Neuronal stem cell (in vitro differentiated cells): ENCODE measurements around the gene KCNAB1.

Source experiments
- DNase-seq: peaks from one replicate; pipeline ENCODE4 v3.0.0-alpha.2; 2013; ENCODE audit warnings: low spot score
- H2AFZ ChIP-seq: one replicate; pipeline ENCODE4 v1.6.1; 2013; ENCODE audit warnings: mild to moderate bottlenecking, low read length, inconsistent platforms
- H2AK5ac ChIP-seq: 2 replicates; pipeline ENCODE4 v1.6.1; 2013; ENCODE audit warnings: low read depth, mild to moderate bottlenecking, inconsistent platforms, low read length, moderate library complexity, mixed read lengths
- H2BK120ac ChIP-seq: 2 replicates; pipeline ENCODE4 v1.6.1; 2013; ENCODE audit warnings: low read depth, mild to moderate bottlenecking, inconsistent platforms, low read length, moderate library complexity, mixed read lengths
- H2BK12ac ChIP-seq: one replicate; pipeline ENCODE4 v1.6.1; 2013; ENCODE audit warnings: low read length, inconsistent platforms
- H2BK15ac ChIP-seq: 2 replicates; pipeline ENCODE4 v1.6.1; 2013; ENCODE audit warnings: mild to moderate bottlenecking, low read length, inconsistent platforms, mixed read lengths
- H2BK5ac ChIP-seq: one replicate; pipeline ENCODE4 v1.6.1; 2013; ENCODE audit warnings: inconsistent platforms, mild to moderate bottlenecking, low read length, moderate library complexity
- H3K14ac ChIP-seq: one replicate; pipeline ENCODE4 v1.6.1; 2013; ENCODE audit warnings: low read length, inconsistent platforms
- H3K18ac ChIP-seq: 2 replicates; pipeline ENCODE4 v1.6.1; 2013; ENCODE audit warnings: low read length, inconsistent platforms
- H3K23ac ChIP-seq: 2 replicates; pipeline ENCODE4 v1.6.1; 2013; ENCODE audit warnings: low read depth, mild to moderate bottlenecking, mixed read lengths, low read length, inconsistent platforms; ENCODE audit not compliant: poor library complexity
- H3K27ac ChIP-seq: replicated peaks from 3 replicates; pipeline ENCODE4 v1.5.1; 2013; ENCODE audit warnings: low read length, inconsistent platforms
- H3K27me3 ChIP-seq, 3 experiments: 2 replicates each; pipeline ENCODE4 v1.6.1; 2013; ENCODE audit warnings: low read length in 3 of 3, mild to moderate bottlenecking in 2 of 3, inconsistent platforms in 1 of 3, low read depth in 1 of 3, mixed read lengths in 1 of 3, moderate library complexity in 1 of 3; ENCODE audit not compliant: control insufficient read depth in 3 of 3, insufficient read depth in 3 of 3
- H3K36me3 ChIP-seq, 2 donors: replicated peaks in 1 of 2; 2 replicates each; pipeline ENCODE4 v1.6.1; 2013; ENCODE audit warnings: low read length in 2 of 2; ENCODE audit not compliant: control insufficient read depth in 2 of 2, insufficient read depth in 2 of 2
- H3K4ac ChIP-seq: 2 replicates; pipeline ENCODE4 v1.6.1; 2013; ENCODE audit warnings: inconsistent platforms, mild to moderate bottlenecking, low read length, moderate library complexity
- H3K4me1 ChIP-seq, 2 donors: 1 replicate in 1 of 2; 2 replicates in 1 of 2; pipeline ENCODE4 v1.6.1; 2013; ENCODE audit warnings: low read length in 2 of 2, low read depth in 1 of 2; ENCODE audit not compliant: control insufficient read depth in 2 of 2, insufficient read depth in 1 of 2
- H3K4me2 ChIP-seq: one replicate; pipeline ENCODE4 v1.6.1; 2013; ENCODE audit warnings: mild to moderate bottlenecking, low read length, inconsistent platforms; ENCODE audit not compliant: insufficient read depth, poor library complexity, severe bottlenecking
- H3K4me3 ChIP-seq, 2 donors: 2 replicates each; pipeline ENCODE4 v1.5.1; 2013; ENCODE audit warnings: low read length in 2 of 2, mild to moderate bottlenecking in 2 of 2, inconsistent platforms in 1 of 2, moderate library complexity in 1 of 2
- H3K79me1 ChIP-seq: one replicate; pipeline ENCODE4 v1.6.1; 2013; ENCODE audit warnings: low read depth, mild to moderate bottlenecking, inconsistent platforms, low read length, moderate library complexity
- H3K9ac ChIP-seq: one replicate; pipeline ENCODE4 v1.6.1; 2013; ENCODE audit warnings: mild to moderate bottlenecking, low read depth, low read length, inconsistent platforms; ENCODE audit not compliant: poor library complexity
- H3K9me3 ChIP-seq, 2 donors: replicated peaks in 1 of 2; 2 replicates each; pipeline versions ENCODE3 to v1.6.1; 2013; ENCODE audit warnings: low read length in 2 of 2, mild to moderate bottlenecking in 2 of 2, inconsistent platforms in 1 of 2, low read depth in 1 of 2, mixed read lengths in 1 of 2, moderate library complexity in 1 of 2; ENCODE audit not compliant: control insufficient read depth in 2 of 2, insufficient read depth in 1 of 2
- H4K8ac ChIP-seq: one replicate; pipeline ENCODE4 v1.6.1; 2013; ENCODE audit warnings: low read depth, mild to moderate bottlenecking, inconsistent platforms, low read length, moderate library complexity
- H4K91ac ChIP-seq: one replicate; pipeline ENCODE4 v1.6.1; 2013; ENCODE audit warnings: low read length, low read depth, mild to moderate bottlenecking, inconsistent platforms; ENCODE audit not compliant: poor library complexity
- WGBS, 2 donors: extraction: QIAGEN DNeasy Blood & Tissue Kit; methylation state at CpG; one replicate each; pipeline ENCODE4 v1.1.7; 2013; ENCODE audit warnings: missing lambda C conversion rate in 2 of 2, mixed read lengths in 1 of 2; ENCODE audit not compliant: insufficient read length in 2 of 2, insufficient replicate concordance in 1 of 2; ENCODE audit errors: extremely low coverage in 2 of 2; 5-methylcytosine and 5-hydroxymethylcytosine counted together

Gene KCNAB1

GRCh38 chr3:156158656-156159295 lies 38.4 kb downstream of the KCNAB1 start:
- Histone ChIP-seq H3K4me2 (no peak overlapping the region), H3K36me3 (no peaks in the 10 kb centered on the region), H4K91ac (no peak overlapping the region), H3K27me3 (no peaks in the 10 kb centered on the region), H3K9ac (no peak overlapping the region), H4K8ac (no peak overlapping the region), H3K4me1 (peaks cover 0 to 2% of the 10 kb centered on the region in 2 donors), H3K9me3 (no peaks in the 10 kb centered on the region), H2BK12ac (no peak overlapping the region), H3K23ac (no peak overlapping the region), H3K4ac (no peak overlapping the region), H2AFZ (no peak overlapping the region), H2AK5ac (no peak overlapping the region), H2BK15ac (no peak overlapping the region), H3K14ac (no peak overlapping the region), H3K4me3 (no peak overlapping the region), H3K18ac (no peak overlapping the region), H2BK5ac (no peak overlapping the region), H2BK120ac (no peak overlapping the region), H3K27ac (no peak overlapping the region), H3K79me1 (no peaks in the 10 kb centered on the region)
- DNase-seq: no peak
- WGBS, 2 donors: no CpG with 5 or more reads among the region's 3 CpGs

DNA sequence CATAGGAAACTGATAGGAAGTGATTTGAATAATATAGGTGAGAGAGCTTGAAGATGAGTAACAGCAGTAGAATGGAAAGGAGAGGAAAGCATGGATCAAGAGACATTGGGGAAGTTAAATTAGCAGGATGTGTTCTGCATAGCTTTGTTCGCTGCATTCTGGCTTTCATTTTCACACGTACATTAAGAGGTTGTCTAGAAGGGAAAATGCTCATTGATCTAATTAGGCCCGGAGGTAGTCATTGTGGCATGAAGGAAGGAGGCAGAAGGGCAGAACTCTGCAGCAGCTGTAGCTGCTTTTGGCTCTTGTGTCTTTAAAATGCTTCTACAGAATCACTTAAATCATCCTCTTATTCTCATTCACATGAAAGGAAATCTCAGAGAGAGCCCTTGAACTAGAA lies 40.3 kb downstream of the KCNAB1 start:
- no CpG with 5 or more reads among the region's 3 CpGs for WGBS, 2 donors
- Histone ChIP-seq H3K27ac (no peak overlapping the region), H3K9ac (no peak overlapping the region)

DNA sequence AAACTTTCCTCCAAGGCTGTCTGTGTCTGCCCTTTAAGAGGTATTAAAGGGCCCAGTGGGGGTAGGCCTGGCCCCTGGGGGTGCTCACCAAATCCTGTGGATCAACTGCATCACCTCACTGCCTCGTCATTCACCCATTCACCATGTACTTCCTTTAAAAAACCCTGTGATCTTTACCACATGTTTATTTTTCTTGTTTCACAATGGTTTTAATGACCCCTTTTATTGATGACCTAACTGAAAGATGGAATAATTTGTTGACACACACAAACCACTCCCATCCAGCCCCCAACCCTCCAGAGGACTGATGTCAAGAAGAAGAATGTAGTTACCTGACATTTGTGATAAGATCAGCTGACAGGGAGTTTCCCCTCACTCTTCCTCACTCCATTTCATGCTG lies 40.8 kb downstream of the KCNAB1 start:
- Histone ChIP-seq H3K4me3 (no peak overlapping the region), H3K4me2 (no peak overlapping the region), H4K91ac (no peak overlapping the region), H2BK12ac (no peak overlapping the region), H3K9me3 (no peaks in the 10 kb centered on the region), H3K36me3 (no peaks in the 10 kb centered on the region), H2AFZ (no peak overlapping the region), H3K4me1 (peaks cover 0 to 2% of the 10 kb centered on the region in 2 donors), H3K4ac (no peak overlapping the region), H3K27ac (no peak overlapping the region), H3K18ac (no peak overlapping the region), H2BK15ac (no peak overlapping the region), H3K23ac (no peak overlapping the region), H3K27me3 (no peaks in the 10 kb centered on the region), H4K8ac (no peak overlapping the region), H2BK5ac (no peak overlapping the region), H3K79me1 (no peaks in the 10 kb centered on the region), H3K14ac (no peak overlapping the region), H3K9ac (no peak overlapping the region), H2AK5ac (no peak overlapping the region), H2BK120ac (no peak overlapping the region)
- WGBS, 2 donors: no CpG with 5 or more reads among the region's 1 CpG
- no peak for DNase-seq

More for the DNA sequence above, 40.3 kb downstream of the KCNAB1 start:
- no peak overlapping the region for H2BK5ac ChIP-seq
- H3K36me3 ChIP-seq: no peaks in the 10 kb centered on the region
- H3K9me3 ChIP-seq: no peaks in the 10 kb centered on the region
- no peak overlapping the region for H3K18ac ChIP-seq
- no peak overlapping the region for H3K14ac ChIP-seq
- no peak overlapping the region for H4K91ac ChIP-seq
- H2BK120ac ChIP-seq: no peak overlapping the region
- no peaks in the 10 kb centered on the region for H3K27me3 ChIP-seq
- no peak overlapping the region for H3K4ac ChIP-seq
- no peak overlapping the region for H3K23ac ChIP-seq
- no peak overlapping the region for H3K4me2 ChIP-seq
- no peak for DNase-seq
- peaks cover 0 to 2% of the 10 kb centered on the region in 2 donors for H3K4me1 ChIP-seq
- no peak overlapping the region for H4K8ac ChIP-seq
- H3K79me1 ChIP-seq: no peaks in the 10 kb centered on the region
- H2BK15ac ChIP-seq: no peak overlapping the region
- no peak overlapping the region for H2AFZ ChIP-seq
- H2BK12ac ChIP-seq: no peak overlapping the region
- H3K4me3 ChIP-seq: no peak overlapping the region
- H2AK5ac ChIP-seq: no peak overlapping the region

DNA sequence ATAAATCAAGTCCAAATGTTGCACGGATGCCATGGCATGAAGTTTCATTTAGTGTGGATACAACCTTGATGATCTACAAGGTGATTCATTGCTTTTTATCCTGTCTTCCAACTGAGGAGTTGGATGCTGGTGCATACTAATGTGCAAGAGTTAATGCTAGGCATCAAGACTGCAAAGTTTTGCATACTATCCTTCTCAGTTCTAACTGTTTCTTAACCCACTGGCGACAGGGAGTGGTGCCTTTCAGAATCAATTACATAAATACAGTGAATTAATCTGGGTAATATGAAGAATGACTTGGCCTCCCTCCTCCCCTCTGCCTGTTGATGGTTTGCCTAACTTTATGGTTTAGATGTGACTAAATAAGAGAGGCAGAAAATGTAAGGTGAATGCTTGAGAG lies 43.5 kb downstream of the KCNAB1 start:
- Histone ChIP-seq H3K4me3 (no peak overlapping the region), H2BK12ac (no peak overlapping the region), H3K18ac (no peak overlapping the region), H3K27ac (no peak overlapping the region), H2AFZ (no peak overlapping the region), H3K27me3 (no peaks in the 10 kb centered on the region), H2BK120ac (no peak overlapping the region), H3K79me1 (no peaks in the 10 kb centered on the region), H4K8ac (no peak overlapping the region), H3K4me2 (no peak overlapping the region), H2BK15ac (no peak overlapping the region), H3K14ac (no peak overlapping the region), H2AK5ac (no peak overlapping the region), H4K91ac (no peak overlapping the region), H3K36me3 (no peaks in the 10 kb centered on the region), H3K9ac (no peak overlapping the region), H3K4me1 (peaks cover 0 to 2% of the 10 kb centered on the region in 2 donors), H2BK5ac (no peak overlapping the region), H3K9me3 (no peaks in the 10 kb centered on the region), H3K4ac (no peak overlapping the region), H3K23ac (no peak overlapping the region)
- DNase-seq: no peak
- WGBS, 2 donors: no CpG with 5 or more reads among the region's 2 CpGs
